Measurements from ENCODE around the gene AZI2.

Gene AZI2

GRCh38 chr3:28328188-28329151 lies 20.2 kb downstream of the AZI2 start:
- no peak for DNase-seq (ENCODE audit: extremely low read depth, low read depth)
- no peak overlapping the region for H3K4me3 ChIP-seq (replicated peaks; ENCODE audit: low read depth, low read length)
- TF ChIP-seq, protein P1, sequence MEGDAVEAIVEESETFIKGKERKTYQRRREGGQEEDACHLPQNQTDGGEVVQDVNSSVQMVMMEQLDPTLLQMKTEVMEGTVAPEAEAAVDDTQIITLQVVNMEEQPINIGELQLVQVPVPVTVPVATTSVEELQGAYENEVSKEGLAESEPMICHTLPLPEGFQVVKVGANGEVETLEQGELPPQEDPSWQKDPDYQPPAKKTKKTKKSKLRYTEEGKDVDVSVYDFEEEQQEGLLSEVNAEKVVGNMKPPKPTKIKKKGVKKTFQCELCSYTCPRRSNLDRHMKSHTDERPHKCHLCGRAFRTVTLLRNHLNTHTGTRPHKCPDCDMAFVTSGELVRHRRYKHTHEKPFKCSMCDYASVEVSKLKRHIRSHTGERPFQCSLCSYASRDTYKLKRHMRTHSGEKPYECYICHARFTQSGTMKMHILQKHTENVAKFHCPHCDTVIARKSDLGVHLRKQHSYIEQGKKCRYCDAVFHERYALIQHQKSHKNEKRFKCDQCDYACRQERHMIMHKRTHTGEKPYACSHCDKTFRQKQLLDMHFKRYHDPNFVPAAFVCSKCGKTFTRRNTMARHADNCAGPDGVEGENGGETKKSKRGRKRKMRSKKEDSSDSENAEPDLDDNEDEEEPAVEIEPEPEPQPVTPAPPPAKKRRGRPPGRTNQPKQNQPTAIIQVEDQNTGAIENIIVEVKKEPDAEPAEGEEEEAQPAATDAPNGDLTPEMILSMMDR (IDR thresholded peaks at IDR 0.05; ENCODE audit: low read depth, low read length, missing control alignments): peak; percentile 20

DNA sequence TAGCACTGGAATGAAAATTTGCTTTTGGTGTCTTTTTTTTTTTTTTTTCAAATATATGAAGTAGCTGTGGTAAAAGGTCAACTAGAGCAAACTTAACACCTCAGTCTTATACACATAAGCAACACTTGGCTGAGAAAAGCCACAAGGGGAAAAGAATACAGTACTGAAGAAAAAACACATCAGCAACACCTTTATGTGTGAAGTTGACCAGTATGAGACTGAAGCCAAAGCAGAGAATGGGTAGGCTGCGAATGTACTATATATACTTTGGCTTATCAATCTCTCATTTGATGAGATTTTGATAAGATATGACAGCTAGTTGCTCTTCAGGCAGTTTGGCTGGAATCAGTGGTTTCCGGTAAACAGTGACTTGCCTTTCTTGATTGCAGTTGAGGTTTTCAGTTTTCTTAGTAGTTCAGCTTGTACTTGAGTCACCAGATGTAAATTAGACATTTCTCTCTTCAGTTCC lies 22.1 kb downstream of the AZI2 start:
- DNase-seq (ENCODE audit: extremely low read depth, low read depth): no peak
- no peak overlapping the region for H3K4me3 ChIP-seq (replicated peaks; ENCODE audit: low read depth, low read length)
- TF ChIP-seq, protein P1 (IDR thresholded peaks at IDR 0.05; ENCODE audit: low read depth, low read length, missing control alignments): no peak

- no peak overlapping the region for H3K4me3 ChIP-seq (replicated peaks; ENCODE audit: low read depth, low read length)
- TF ChIP-seq, protein P1 (IDR thresholded peaks at IDR 0.05; ENCODE audit: low read depth, low read length, missing control alignments): no peak
- no peak for DNase-seq (ENCODE audit: extremely low read depth, low read depth)
Measured at GRCh38 chr3:28322464-28322863, 26.2 kb downstream of the AZI2 start.

GRCh38 chr3:28320981-28321380 lies 27.6 kb downstream of the AZI2 start:
- DNase-seq (ENCODE audit: extremely low read depth, low read depth): no peak
- TF ChIP-seq, protein P1 (IDR thresholded peaks at IDR 0.05; ENCODE audit: low read depth, low read length, missing control alignments): no peak
- no peak overlapping the region for H3K4me3 ChIP-seq (replicated peaks; ENCODE audit: low read depth, low read length)

- H3K4me3 ChIP-seq (replicated peaks; ENCODE audit: low read depth, low read length): no peak overlapping the region
- DNase-seq (ENCODE audit: extremely low read depth, low read depth): no peak
- TF ChIP-seq, protein P1 (IDR thresholded peaks at IDR 0.05; ENCODE audit: low read depth, low read length, missing control alignments): peak; percentile 55
Measured at GRCh38 chr3:28317438-28318022, 31.1 kb downstream of the AZI2 start.

GRCh38 chr3:28316226-28316625 lies 32.4 kb downstream of the AZI2 start:
- no peak for DNase-seq (ENCODE audit: extremely low read depth, low read depth)

More at GRCh38 chr3:28316226-28316625, 32.4 kb downstream of the AZI2 start:
- TF ChIP-seq, protein P1 (IDR thresholded peaks at IDR 0.05; ENCODE audit: low read depth, low read length, missing control alignments): no peak
- H3K4me3 ChIP-seq (replicated peaks; ENCODE audit: low read depth, low read length): no peak overlapping the region

All from HFF-Myc (cell line).